Fibroblast of skin of abdomen (primary cell): ENCODE results near the gene PKD1L1.

Source experiments
- DNase-seq: peaks from one replicate; pipeline ENCODE4 v3.0.0-alpha.2; 2013

The PKD1L1 gene

DNA sequence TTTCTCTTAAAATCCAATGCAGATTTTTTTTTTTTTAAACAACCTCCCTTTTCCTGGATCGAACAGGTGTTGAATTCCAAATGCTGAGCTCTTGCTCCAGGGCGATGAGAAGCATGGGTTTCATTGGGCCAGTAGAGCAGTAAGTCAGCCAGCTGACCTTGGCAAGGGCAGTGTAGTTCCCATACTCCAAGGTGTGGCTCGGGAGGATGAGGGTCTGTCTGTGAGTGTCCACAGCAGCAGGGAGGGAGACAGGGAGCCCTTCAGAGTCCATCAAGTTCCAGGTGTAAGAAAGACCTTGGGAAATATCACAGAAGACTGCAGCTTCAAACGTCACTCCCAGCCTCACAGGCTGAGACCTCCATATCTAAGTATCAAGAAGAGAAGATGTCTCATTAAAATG lies 50.4 kb downstream of the PKD1L1 start:
- no peak for DNase-seq

DNA sequence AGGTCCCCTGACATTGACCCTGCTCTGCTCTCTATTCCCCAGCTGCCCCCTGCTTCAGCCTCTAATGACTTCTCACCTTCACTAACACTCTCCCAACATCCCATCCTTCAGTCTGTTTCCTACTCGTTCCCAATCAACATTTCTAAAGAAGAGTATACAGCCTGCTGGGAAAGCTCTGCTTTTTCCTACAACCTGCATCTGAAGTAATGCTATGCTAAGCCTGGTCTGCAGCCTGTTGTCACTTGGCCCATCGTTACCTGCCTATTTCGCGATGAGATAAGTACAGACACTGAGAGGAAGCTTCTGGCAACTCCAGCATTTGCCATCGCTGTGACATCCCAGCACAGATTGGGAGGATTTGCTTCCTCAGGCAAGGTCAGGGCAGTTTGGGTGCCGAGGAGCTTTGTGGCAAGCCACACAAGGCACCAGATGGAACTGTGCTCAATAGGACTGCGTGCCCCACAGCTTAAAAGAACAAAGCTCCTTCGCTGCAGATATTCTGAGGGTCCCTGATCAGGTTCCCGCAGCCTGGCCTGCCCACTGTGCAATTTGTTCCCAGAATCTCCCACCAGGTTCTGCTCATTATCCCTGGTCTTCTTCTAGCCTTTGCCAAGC lies 51.4 kb downstream of the PKD1L1 start:
- DNase-seq, result no peak

DNA sequence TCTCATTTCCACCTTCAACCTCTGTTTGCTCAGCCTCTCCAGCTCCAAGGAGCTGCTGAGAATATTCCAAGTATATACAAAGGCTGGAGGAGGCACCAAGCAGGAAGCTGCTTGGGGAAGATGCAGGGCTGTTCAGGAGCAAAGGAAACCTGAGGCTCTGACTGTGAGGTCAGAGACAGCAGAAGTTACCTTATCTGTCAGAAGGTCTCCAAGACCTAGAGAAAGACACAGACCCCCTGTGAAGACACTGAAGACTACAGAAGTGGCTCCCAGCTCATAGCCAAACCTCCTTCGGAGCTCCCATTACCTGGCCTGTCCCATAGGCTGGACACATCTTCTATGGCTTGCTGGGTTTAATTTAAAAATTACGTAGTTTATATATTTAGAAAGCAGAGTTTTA lies 53.2 kb downstream of the PKD1L1 start:
- no peak for DNase-seq

DNA sequence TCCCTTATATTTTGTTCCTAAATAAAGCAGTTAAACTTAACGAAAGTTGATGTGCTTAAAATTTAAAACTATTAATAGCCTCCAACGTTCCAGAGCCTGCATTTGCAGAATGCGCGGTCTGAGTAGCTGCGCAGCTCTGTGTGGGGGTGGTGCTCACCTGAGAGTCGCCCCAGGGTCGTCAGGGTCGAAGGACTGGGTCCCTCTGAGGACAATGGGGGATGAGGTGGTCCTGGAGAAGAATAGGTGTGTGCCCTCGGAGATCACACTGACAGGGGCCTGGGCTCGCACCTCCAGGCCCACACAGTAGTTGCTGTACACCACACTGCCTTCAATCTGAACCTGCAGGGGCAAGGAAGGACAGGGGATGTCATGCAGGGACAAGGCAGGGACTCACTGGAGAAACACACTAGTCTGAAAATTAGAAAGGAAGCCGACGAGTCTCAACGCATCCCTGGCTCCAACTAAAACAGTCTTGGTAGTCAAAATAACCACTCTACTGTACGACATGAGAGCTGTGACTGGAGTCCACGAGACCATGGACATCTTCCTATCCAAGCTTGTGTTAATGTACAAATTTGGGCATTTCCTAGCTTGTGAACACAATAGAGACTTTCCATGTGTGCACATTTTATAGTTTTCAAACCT lies 54.4 kb downstream of the PKD1L1 start:
- DNase-seq, result no peak

DNA sequence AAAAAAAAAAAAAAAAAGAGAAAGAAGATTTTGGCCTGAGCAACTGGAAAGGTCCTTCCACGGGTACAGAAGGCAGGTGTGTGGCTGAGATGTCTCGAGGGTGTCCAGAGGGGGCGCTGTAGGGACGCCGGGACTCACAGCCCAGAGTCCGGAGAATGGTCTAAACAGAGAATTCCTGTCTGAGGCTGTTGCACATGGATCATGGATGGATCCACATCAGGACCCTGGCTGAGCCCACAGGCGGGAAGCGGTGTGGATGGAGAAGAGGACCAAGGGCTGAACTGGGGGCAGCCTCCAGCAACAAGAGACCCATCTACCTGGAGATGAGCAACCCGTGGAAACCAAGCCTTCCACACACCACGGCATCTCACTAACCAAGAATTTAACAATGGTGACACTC lies 55.0 kb downstream of the PKD1L1 start:
- no peak for DNase-seq

DNA sequence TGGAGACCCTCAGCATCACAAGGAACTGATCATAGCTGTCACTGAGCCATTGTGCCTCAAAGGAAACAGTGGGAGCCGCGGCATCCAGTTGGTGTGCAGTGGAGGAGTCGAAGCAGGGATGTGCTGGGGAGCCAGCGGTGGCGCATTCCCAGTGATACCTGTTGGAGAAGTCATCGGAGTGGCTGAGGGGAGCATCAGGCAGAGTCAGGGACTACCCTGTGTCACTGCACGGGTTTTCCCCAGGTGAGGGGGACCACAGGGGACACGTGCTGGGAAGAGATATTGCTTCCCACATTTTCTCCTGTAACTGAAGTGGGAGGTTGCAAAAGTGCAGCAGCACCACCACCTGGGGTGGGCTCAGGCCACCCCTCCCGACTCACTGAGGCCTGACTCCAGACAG lies 57.7 kb downstream of the PKD1L1 start:
- DNase-seq, result no peak

DNA sequence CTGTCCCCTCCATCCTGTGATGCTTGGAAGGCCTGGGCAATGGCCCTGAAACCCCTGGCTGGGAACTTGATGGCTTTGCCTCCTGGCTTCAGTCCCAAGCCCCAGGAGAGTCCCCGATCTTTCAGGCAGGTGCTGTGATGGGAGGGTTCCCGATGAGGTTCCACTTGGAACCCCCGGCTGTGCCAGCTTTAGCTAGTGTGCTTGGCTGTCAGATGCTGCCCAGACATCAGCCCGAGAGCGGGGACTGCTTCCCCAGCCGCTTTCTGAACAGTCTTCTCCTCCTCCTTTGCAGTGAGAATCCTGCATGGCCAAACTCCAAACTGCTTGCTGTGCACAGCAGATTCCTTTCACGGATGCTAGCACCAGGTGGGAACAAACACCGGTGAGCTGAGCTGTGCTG lies 58.1 kb downstream of the PKD1L1 start:
- DNase-seq, result no peak

DNA sequence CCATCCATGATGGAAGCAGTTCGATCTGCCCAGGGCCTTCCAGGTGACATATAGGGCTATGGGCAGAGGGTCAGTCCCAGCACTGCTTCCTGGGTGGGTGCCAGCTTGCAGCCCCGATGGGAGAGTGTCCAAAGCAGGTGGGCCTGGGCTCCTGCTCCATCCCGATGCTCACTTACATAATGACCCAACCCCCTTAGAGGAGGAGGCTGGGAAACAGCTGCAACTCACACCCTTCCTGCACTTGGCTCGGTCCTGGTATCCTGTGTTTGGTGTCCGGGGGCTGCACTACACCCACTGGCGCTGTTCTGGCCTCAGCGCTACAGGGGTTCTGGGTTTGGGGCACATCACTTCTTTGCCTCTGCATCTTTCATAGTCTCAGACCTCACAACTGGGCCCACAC lies 58.5 kb downstream of the PKD1L1 start:
- DNase-seq, result no peak

DNA sequence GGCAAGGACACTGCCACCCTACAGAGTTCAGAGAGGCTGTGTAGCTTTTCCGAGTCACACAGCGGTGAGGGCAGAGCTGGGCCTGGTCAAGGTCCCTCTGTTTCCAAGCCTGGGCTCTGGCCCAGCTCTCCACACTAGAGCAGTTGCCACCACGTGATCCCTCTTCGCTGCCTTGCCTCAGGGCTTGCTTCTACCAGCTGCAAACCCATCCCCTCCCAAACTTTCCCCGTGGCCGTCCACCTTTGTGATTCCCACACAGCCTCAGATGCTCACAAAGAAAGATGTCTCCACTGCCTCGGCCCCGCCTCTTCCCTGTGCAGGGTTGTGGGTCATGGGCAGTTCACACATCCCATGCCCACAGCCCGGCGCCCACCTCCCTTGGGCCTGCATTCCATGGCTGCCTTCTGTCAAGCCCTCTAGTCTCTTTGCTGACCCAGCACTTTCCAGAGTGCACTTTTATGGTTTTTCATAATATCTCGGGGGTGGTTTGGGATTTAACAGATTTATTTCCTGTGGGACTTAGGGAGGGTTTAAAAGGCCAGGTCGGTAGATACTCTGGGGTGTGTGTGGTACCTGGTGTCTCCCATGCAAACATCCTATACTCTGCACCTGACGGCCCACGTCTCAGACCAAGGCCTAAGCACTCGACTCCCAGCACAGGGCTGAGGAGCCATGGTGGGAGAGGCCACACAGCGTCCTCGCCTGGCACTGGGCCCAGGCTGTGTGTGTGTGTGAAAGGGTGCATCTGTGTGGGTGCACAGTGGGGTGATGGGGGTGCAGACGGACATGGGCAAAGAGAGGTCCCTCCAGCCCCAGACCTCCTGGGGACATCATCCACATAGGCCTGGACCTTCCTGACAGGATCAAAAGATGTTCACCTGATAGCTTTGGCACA lies 59.6 kb downstream of the PKD1L1 start:
- no peak for DNase-seq

DNA sequence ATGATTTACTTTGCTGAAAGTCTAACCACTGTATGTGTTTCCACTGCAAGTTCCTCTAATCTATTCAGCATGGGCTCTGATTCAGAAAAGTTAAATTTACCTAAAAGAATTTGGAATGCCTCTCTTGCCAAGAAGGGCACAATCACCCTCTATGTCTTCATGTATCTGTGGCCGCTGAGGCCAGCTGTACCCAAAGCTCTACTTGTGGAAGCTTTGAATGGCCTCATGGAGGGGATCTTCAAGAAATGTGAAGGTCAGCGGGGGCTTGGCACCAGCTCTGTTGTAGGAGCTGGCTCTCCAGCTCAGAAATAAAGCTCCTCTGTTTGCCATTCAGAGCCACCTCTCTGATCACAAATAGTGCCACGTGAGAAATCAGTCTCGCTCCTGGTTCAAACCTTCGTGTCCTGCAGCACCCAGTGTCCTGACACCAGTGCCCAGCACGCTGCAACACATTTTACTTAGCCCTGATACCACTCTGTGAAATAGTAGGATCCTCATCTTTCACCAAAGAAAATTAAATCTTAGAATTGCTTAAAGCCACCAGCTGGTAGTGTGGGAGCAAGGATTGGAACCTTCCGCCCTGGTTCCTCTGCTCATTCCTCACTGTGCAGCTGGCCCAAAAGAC lies 61.1 kb downstream of the PKD1L1 start:
- DNase-seq, result no peak

DNA sequence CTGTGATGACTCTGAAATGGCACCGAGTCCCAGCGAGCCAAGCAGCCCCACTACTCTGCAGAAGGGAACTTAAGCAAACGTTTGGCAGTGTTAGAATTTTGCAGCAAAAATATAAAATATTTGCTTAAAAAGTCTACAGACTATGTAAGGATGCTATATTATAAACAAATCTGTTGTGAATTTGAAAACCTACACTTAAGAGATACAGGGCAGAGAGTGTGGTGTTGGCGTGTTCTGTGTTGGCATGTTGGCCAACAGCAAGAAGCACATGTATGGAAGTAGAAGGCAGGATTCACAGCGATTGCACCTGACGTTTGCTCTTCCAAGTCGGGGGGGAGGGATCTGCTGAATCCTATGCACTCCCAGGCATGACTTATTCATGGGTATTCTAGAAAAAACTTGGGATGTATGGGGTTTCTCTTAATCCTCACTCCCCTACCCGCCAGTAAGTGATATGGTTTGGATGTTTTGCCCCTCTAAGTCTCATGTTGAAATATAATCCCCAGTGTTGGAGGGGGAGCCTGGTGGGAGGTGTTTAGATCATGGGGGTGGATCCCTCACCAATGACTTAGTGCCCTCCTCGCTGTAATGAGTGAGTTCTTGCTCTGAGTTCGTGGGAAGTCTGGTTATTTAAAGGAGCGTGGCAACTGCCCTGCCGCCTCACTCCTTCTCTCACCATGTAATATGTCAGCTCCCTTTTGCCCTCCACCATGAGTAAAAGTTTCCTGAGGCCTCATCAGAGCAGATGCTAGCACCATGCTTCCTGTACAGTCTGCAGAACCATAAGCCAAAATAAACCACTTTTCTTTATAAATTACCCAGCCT lies 62.1 kb downstream of the PKD1L1 start:
- no peak for DNase-seq

DNA sequence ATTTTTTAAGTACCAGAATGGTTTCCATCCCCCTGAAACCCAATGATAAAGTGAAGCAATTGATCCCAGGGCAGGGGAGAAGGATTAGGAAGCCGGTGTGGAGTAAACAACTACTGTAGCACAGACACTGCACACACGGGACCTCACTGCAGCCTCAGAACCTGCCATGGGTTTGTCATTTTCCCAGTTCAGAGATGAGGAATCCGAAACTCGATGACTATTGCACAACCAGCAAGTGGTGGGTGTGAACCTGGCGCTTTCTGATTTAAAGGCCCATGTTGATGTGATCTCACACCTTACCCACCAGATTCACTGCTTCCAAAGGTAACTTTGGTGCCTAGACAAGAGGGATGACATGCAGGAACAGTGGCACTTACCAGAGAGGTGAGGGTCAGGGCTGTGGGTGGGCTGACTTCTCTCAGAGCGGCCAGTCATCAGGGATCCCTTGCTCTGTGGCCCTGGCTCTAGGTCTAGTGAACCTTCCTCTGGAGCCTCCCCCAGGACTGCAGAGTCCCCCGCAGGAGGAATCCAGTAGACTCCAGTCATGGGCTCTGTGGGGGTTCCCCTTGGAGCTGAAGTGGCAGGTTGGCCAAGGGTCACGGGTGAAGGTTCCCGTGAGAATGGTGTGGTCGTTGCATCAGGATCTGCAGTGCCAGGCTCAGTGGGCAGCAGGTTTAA lies 62.8 kb downstream of the PKD1L1 start:
- DNase-seq, result no peak

DNA sequence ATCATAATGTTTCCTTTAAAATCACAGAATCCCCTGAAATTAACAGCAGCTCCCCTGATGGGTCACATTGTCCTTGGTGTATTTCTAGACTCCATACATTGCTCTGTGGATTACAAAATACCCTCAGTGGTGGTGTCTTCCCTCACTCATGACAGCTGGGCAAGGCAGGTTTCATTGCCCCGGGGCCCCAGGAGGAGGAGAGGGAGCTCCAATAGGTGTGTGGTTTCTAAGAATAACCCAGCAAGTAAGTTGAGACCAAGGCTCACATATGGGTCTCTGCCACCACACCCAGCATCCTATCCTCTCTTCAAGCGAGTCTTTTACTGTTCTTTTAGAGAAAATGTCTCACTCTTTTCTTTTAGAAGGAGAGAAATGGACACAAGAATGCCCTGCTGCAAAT lies 63.6 kb downstream of the PKD1L1 start:
- no peak for DNase-seq

DNA sequence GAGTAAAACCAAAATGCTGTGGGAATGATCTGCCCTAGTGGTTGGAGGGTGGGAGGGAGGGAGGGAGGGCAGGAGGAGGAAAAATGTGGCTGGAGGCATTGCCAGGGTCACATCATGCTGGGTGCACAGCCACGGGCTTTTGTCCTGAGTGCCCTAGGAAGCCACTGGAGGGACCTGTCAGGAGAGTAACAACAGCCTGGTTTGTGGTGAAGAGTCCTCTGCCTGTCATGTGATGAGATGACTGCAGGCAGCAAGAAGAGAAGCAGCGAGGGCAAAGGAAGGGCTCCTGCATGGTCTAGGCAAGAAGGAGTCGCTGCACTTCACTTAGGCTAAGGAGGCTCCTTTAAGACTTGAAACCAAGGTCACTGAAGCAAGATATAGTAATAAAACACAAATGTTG lies 65.6 kb downstream of the PKD1L1 start:
- no peak for DNase-seq

DNA sequence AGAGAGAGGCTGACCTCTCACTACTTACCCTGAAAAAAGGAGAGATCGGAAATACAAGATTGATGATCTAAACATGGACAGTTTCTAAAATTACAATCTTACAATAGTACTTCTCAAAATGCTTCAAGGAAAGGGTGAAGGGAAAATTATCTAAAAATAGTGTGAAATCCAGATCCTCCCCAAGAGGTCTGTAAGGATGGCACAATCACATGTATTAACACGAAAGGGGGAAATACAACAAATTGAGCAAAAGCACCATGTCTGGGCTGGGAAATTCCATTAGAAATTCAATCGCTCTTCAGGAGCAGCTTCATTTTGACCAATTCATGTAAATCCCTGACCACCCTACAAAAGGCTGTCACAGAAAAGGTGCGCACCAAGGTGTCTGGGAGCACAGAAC lies 67.0 kb downstream of the PKD1L1 start:
- no peak for DNase-seq

DNA sequence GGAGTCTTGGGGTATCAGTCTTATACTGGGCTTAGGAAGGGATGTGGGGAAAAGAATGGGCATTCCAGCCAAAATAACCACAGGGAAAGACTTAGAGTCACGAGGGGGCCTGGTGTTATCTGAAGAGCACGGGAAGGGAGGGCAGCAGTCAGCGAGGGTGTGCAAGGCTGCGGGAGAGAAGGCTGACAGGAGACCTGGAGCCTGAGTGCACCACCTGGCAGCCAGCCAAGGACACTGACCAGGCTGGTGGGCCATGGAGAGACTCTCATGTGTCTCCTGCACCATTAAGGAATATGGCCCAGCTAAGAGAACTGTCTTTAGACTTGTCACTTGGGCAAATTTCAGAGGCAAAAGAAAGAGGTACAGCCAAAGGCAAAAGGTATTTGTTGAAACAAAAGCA lies 69.6 kb downstream of the PKD1L1 start:
- no peak for DNase-seq

DNA sequence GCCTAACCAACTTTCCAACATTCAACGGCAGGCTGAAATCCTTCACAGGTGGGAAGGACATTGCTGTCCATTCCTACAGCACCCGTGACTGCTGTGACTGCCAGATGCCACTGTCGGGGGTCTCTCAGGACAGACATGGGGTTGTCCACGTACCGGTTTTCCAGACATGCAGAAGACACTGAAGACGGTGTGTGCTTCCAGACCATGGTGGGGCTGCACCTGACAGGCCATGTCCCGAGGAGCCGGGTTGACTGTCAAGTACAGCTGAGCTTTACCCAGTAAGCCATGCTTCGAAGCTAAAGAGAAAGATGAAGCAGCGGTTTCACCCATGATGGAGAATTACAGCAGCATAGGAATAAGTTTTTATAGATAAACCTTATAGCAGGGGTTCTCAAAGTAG lies 70.9 kb downstream of the PKD1L1 start:
- no peak for DNase-seq

DNA sequence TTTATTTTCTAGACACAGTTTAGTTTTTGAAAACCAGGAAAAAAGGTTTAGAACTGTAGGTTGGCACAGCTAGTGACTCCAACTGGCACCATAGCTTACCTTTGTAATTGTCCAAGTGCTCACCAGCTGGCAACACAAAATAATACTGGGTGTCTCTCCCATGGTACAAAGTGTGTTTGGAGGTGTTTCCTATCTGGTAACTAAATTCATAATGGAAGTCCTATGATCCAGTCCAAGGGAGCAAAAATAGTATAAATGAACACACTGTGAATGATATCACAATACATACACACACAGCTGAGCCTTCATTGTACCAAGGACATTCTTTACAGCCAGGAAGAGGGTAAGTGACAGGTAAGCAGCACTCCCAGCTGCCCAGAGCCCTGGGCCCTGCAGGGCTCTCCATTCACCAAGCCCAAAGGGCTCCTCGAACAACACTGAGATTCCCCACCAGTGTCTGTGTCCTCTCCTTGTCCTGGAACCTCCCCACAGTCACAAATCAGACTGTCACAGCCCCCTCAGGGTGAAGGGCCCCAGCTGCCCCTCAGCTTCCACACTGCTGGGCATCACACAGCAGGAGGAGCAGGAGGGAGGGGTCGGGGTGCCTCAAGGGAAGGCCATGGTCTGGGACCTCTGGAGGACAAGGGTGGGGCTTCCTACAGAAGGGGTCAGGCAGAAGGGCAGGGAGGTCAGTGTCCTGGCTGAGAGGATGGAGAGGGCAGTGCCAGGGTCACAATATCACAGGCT lies 72.1 kb downstream of the PKD1L1 start:
- no peak for DNase-seq

DNA sequence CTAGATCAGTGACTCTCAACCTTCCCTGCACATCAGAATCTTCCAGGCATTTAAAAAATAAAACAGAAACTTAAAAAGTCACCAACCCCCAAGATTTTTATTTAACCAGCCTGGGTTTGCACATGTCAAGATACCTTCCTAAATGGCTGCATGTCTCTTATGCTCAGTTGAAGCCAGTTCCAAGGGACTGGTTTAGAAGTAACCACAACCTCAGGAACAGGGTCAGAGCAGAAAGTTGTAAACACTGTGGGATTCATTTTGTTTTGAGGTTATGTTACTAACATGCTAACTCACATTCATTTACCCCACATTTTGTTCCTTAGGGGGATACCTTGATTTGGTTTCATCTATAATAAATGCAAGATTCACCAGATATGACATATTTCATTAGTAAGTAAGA lies 72.9 kb downstream of the PKD1L1 start:
- DNase-seq, result no peak

DNA sequence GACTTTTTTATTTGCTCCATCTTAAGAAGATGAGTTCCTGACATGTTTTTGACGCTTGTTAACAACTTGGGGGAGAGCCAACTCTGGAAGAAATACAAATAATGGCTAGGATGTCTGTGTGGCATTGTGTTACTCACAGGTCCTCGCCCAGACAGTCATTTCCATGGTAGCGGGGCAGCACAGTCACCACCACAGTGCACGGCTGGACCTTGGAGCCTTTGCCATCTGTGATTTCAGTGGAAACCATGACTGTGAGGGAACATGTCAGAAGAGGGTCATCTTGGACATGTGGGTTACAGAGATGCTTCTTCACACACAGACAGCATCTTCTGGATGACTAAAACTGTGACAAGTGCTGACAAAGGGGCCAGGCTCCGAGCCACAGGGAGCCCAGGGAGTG lies 74.5 kb downstream of the PKD1L1 start:
- DNase-seq, result peak; percentile 6

DNA sequence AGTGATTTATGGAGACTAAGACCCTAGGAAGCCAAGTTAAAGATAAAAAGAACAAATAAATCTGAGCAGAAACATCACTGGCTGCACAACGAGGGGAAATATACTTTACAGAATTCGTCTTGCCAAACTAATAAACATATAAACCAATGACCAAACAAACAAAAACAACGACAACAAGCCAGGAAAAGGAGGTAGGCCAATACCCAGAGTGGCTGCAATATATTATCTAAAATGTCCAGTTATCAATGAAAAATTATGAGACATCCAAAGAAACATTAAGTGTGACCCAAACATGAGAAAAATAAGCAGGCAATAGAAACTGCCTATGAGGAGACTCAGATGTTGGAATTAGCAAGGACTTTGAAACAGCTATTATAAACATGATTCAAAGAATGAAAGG lies 81.0 kb downstream of the PKD1L1 start:
- DNase-seq, result no peak
